Right lobe of liver (tissue), 6 donors: ENCODE results near the gene ADCY5. TPM values are rescaled to one million over a fixed set of nuclear protein-coding genes. Genes with fewer than 3 reads are reported as not detected.

Experiments
- ATAC-seq, 4 donors: fragments of 200-7000 bp; cut with Tn5 transposase; one replicate each; pipeline ENCODE4 v1.9.1; 2020; ENCODE audit warnings: mild to moderate bottlenecking in 4 of 4, moderate library complexity in 4 of 4
- DNase-seq, 3 donors: peaks; one replicate each; pipeline ENCODE4 v3.0.0-alpha.2; 2020
- H3K27ac ChIP-seq, 3 donors: fragments of 200-600 bp; one replicate each; pipeline ENCODE4 v1.8.0; 2022
- H3K27me3 ChIP-seq, 2 donors: fragments of 200-600 bp; one replicate each; pipeline ENCODE4 v1.8.0; 2022
- H3K36me3 ChIP-seq, 4 donors: fragments of 200-600 bp; sonication (generic) in 1 of 4; one replicate each; pipeline versions ENCODE4 v1.5.1 to v1.8.0; 2017 to 2022; ENCODE audit warnings: control low read depth in 1 of 4
- H3K4me1 ChIP-seq, 4 donors: fragments of 200-600 bp; sonication (generic) in 1 of 4; one replicate each; pipeline versions ENCODE4 v1.5.1 to v1.8.0; 2017 to 2022; ENCODE audit warnings: control low read depth in 1 of 4
- H3K4me3 ChIP-seq, 3 donors: fragments of 200-600 bp; one replicate each; pipeline ENCODE4 v1.8.0; 2022
- H3K9me3 ChIP-seq, 4 donors: fragments of 200-600 bp; sonication (generic) in 1 of 4; one replicate each; pipeline versions ENCODE4 v1.5.1 to v1.8.0; 2017 to 2022; ENCODE audit warnings: control low read depth in 1 of 4
- CTCF ChIP-seq, 4 donors: fragments of 200-600 bp in 3 of 4; fragments of 450-650 bp in 1 of 4; IDR thresholded peaks; one replicate each; pipeline versions ENCODE4 v1.5.1 to v1.8.0; 2016 to 2022; ENCODE audit warnings: antibody characterized with exemption in 4 of 4, mild to moderate bottlenecking in 2 of 4
- POLR2A ChIP-seq: fragments of 450-650 bp; IDR thresholded peaks from one replicate; pipeline ENCODE4 v1.6.1; 2017; ENCODE audit warnings: antibody characterized with exemption, mild to moderate bottlenecking
- WGBS: methylation state at CpG from one replicate; pipeline ENCODE4 v1.1.6; 2018; ENCODE audit warnings: low coverage, low lambda C conversion rate; ENCODE audit not compliant: insufficient coverage; ENCODE audit errors: missing lambda C conversion rate; 5-methylcytosine and 5-hydroxymethylcytosine counted together
- intact Hi-C, 2 donors: fragments of 100-400 bp; cut with DNase I; formaldehyde crosslinking; loops; one replicate each; pipeline versions ENCODE4 v1.11.2 to v1.14.1; 2022
- total RNA-seq, 6 experiments: library from RNA; depleted of rRNA in 2 of 6; stranded (reverse); fragments of >200 nt in 2 of 6; fragmentation: NEBNext Ultra II Directional in 3 of 6; extraction: Animal tissue kit (Norgen Biotek cat#: 25700) in 3 of 6; gene quantifications; one replicate each; pipeline versions ENCODE4 v1.1.0 to v1.2.4, GENCODE V29; 2016 to 2023
- donor health status: DM: no; HTN: yes; CAD: no.
- donor health status: DM: no; HTN: no; CAD: no.
- donor health status: DM: no; HTN: no; CAD: no.
- donor health status: DM: no; HTN: yes; CAD: no.
- donor health status: DM: no; HTN: yes; CAD: no.

The ADCY5 gene
- total RNA-seq, 6 experiments from 2014 or later: 1.9 to 3.7 (median 2.7) TPM

- Histone ChIP-seq H3K27me3 (no peaks in the 10 kb centered on the region), H3K36me3 (no peaks in the 10 kb centered on the region), H3K27ac (no peak overlapping the region), H3K4me3 (no peak overlapping the region), H3K9me3 (no peaks in the 10 kb centered on the region), H3K4me1 (no peaks in the 10 kb centered on the region)
- DNase-seq (no peak), ATAC-seq (no peak)
- TF ChIP-seq POLR2A: no peak
- TF ChIP-seq CTCF (IDR thresholded peaks at IDR 0.05): no peak
- WGBS: 84% methylated on average over 10 of the region's 14 CpGs
- intact Hi-C loops: no loop called here
Observed at GRCh38 chr3:123287051-123287961, 161.6 kb downstream of the ADCY5 start.

GRCh38 chr3:123286308-123287023 is 162.4 kb downstream of the ADCY5 start:
- WGBS: 0% methylated on average over 1 of the region's 16 CpGs
- intact Hi-C loops: no loop called here
- peak; percentile 58 to 79 (median 66) for ATAC-seq

GRCh38 chr3:123285931-123286307 is 163.0 kb downstream of the ADCY5 start:
- H3K9me3 ChIP-seq: no peaks in the 10 kb centered on the region
- intact Hi-C loops: no loop called here
- no peak overlapping the region for H3K27ac ChIP-seq
- no peak for DNase-seq
- H3K36me3 ChIP-seq: no peaks in the 10 kb centered on the region
- 83% methylated on average over 3 of the region's 4 CpGs for WGBS
- no peaks in the 10 kb centered on the region for H3K27me3 ChIP-seq
- H3K4me3 ChIP-seq: no peak overlapping the region
- TF ChIP-seq CTCF (IDR thresholded peaks at IDR 0.05) (no peak), POLR2A (no peak)
- ATAC-seq: no peak
- no peaks in the 10 kb centered on the region for H3K4me1 ChIP-seq

More at GRCh38 chr3:123286308-123287023, 162.4 kb downstream of the ADCY5 start:
- Histone ChIP-seq H3K4me1 (no peaks in the 10 kb centered on the region), H3K9me3 (no peaks in the 10 kb centered on the region), H3K36me3 (no peaks in the 10 kb centered on the region), H3K27me3 (no peaks in the 10 kb centered on the region), H3K4me3 (no peak overlapping the region), H3K27ac (no peak overlapping the region)
- no peak for DNase-seq
- TF ChIP-seq POLR2A: no peak
- peak; percentile 32 to 65 (median 52) for TF ChIP-seq CTCF (IDR thresholded peaks at IDR 0.05)

- no peak for DNase-seq
- no peak for ATAC-seq
Observed at GRCh38 chr3:123285479-123285878, 163.4 kb downstream of the ADCY5 start.

More at GRCh38 chr3:123285479-123285878, 163.4 kb downstream of the ADCY5 start:
- Histone ChIP-seq H3K4me3 (no peak overlapping the region), H3K9me3 (no peaks in the 10 kb centered on the region), H3K4me1 (no peaks in the 10 kb centered on the region), H3K27me3 (no peaks in the 10 kb centered on the region), H3K36me3 (no peaks in the 10 kb centered on the region), H3K27ac (no peak overlapping the region)
- no peak for TF ChIP-seq CTCF (IDR thresholded peaks at IDR 0.05)
- TF ChIP-seq POLR2A: no peak
- no CpG with 5 or more reads among the region's 4 CpGs for WGBS
- intact Hi-C loops: no loop called here
